ENCODE data around the gene CNDP2. TPM values are rescaled to one million over a fixed set of nuclear protein-coding genes. Genes with fewer than 3 reads are reported as not detected.

Gene CNDP2
- total and polyA plus RNA-seq, 2 of the 13 experiments (the other 11 are each of a cell fraction or from before 2014, with no cell fraction given): 64.7 to 80.8 TPM

DNA sequence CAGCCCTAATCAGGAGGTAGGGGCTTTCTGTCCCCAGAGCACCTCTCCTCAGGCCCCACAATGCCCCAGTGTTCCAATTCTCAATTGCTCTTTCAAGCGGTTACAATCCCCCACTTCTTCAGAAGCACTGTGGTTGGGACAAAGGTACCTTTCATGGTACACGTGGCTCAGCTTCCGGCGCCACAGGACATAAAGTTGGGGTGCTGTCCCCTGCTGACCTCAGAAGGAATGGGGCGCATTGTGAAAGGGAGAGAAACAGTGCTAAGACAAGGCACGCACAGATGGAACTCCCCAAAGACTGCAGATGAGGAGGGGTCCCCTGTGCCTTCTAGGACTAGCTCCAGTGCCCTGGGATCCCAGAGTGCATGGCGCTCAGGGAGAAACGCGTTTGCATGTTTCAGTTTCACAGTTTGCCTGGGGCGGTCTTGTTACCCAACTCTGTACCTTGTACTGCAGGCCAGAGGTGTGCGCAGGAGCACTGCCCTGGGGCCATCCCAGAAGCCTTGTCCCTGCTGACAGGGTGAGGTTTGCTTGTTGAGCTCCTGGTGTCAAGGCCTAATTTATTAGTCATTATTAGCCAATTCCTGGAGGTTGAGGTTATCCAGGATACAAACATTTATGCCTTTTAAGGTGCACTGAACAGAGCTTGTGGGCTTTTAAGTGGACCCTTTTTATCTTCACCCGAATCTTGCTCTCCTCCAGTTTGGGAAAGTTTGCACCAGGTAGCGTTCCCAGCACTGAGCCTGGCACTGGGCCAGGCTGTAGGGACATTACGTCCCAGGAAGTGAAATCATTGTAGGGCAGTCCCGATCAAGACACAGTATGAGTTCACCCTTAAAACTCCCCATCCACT lies 45.8 kb downstream of the CNDP2 start (continued):
- TF ChIP-seq, protein P1, sequence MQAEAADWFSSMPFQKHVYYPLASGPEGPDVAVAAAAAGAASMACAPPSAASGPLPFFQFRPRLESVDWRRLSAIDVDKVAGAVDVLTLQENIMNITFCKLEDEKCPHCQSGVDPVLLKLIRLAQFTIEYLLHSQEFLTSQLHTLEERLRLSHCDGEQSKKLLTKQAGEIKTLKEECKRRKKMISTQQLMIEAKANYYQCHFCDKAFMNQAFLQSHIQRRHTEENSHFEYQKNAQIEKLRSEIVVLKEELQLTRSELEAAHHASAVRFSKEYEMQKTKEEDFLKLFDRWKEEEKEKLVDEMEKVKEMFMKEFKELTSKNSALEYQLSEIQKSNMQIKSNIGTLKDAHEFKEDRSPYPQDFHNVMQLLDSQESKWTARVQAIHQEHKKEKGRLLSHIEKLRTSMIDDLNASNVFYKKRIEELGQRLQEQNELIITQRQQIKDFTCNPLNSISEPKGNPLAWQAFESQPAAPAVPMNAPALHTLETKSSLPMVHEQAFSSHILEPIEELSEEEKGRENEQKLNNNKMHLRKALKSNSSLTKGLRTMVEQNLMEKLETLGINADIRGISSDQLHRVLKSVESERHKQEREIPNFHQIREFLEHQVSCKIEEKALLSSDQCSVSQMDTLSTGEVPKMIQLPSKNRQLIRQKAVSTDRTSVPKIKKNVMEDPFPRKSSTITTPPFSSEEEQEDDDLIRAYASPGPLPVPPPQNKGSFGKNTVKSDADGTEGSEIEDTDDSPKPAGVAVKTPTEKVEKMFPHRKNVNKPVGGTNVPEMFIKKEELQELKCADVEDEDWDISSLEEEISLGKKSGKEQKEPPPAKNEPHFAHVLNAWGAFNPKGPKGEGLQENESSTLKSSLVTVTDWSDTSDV (CRISPR knock-in tag; IDR thresholded peaks at IDR 0.05): peak; percentile 90
- 0 out of 2 replicates have a peak, but pooled peaks have one; percentile 67 for TF ChIP-seq ZNF674 (CRISPR knock-in tag; IDR thresholded peaks at IDR 0.05; ENCODE audit: low read depth)
- peak; percentile 14 for TF ChIP-seq RBM22 (optimal IDR thresholded peaks at IDR 0.05; ENCODE audit: low read length)
- TF ChIP-seq TARDBP (CRISPR knock-in tag; IDR thresholded peaks at IDR 0.05): peak; percentile 81
- peak; percentile 80; the same call in 1 of the 2 replicates for TF ChIP-seq ZNF232 (CRISPR knock-in tag; IDR thresholded peaks at IDR 0.05; ENCODE audit: borderline replicate concordance)
- TF ChIP-seq ZNF503 (CRISPR knock-in tag; IDR thresholded peaks at IDR 0.05): no peak; the same call in 1 of the 2 replicates
- 0 out of 2 replicates have a peak, but pooled peaks have one; percentile 25 for TF ChIP-seq ZNF709 (CRISPR knock-in tag; IDR thresholded peaks at IDR 0.05)
- TF ChIP-seq, protein P2, sequence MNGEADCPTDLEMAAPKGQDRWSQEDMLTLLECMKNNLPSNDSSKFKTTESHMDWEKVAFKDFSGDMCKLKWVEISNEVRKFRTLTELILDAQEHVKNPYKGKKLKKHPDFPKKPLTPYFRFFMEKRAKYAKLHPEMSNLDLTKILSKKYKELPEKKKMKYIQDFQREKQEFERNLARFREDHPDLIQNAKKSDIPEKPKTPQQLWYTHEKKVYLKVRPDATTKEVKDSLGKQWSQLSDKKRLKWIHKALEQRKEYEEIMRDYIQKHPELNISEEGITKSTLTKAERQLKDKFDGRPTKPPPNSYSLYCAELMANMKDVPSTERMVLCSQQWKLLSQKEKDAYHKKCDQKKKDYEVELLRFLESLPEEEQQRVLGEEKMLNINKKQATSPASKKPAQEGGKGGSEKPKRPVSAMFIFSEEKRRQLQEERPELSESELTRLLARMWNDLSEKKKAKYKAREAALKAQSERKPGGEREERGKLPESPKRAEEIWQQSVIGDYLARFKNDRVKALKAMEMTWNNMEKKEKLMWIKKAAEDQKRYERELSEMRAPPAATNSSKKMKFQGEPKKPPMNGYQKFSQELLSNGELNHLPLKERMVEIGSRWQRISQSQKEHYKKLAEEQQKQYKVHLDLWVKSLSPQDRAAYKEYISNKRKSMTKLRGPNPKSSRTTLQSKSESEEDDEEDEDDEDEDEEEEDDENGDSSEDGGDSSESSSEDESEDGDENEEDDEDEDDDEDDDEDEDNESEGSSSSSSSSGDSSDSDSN (CRISPR knock-in tag; IDR thresholded peaks at IDR 0.05): peak; percentile 71
- TF ChIP-seq, protein P3, sequence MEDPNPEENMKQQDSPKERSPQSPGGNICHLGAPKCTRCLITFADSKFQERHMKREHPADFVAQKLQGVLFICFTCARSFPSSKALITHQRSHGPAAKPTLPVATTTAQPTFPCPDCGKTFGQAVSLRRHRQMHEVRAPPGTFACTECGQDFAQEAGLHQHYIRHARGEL (CRISPR knock-in tag; IDR thresholded peaks at IDR 0.05): no peak
- 0 out of 2 replicates have a peak, but pooled peaks have one; percentile 54 for TF ChIP-seq ELF4 (CRISPR knock-in tag; IDR thresholded peaks at IDR 0.05; ENCODE audit: borderline replicate concordance)
- TF ChIP-seq STAG1 (CRISPR knock-in tag; IDR thresholded peaks at IDR 0.05): 0 out of 2 replicates have a peak, but pooled peaks have one; percentile 4
- no peak for TF ChIP-seq SP1 (IDR thresholded peaks at IDR 0.05)
- TF ChIP-seq SP1 (CRISPR knock-in tag; IDR thresholded peaks at IDR 0.05): peak; percentile 35; the same call in 1 of the 2 replicates
- 0 out of 2 replicates have a peak, but pooled peaks have one; percentile 37 for TF ChIP-seq ZNF124 (CRISPR knock-in tag; IDR thresholded peaks at IDR 0.05)
- peak; percentile 93 for TF ChIP-seq MED1 (CRISPR knock-in tag; IDR thresholded peaks at IDR 0.05)
- no peak for TF ChIP-seq TAF15 (IDR thresholded peaks at IDR 0.05; ENCODE audit: low read depth, low read length, poor library complexity, severe bottlenecking)
- 0 out of 2 replicates have a peak, but pooled peaks have one; percentile 71 for TF ChIP-seq ATAD3A (CRISPR knock-in tag; IDR thresholded peaks at IDR 0.05)
- no peak; the same call in 1 of the 2 replicates for TF ChIP-seq ZBTB2 (CRISPR knock-in tag; IDR thresholded peaks at IDR 0.05; ENCODE audit: low read depth)
- TF ChIP-seq FOXJ3 (CRISPR knock-in tag; IDR thresholded peaks at IDR 0.05; ENCODE audit: borderline replicate concordance): peak; percentile 85
- no peak for TF ChIP-seq ZFP36L1 (CRISPR knock-in tag; IDR thresholded peaks at IDR 0.05)

Data from HepG2 (cell line).